AG10803 (cell line): Measurements from ENCODE around the gene LDLRAP1.
"Not testable (repeated sequence)": the region's sequence is repeated elsewhere in the genome, so short reads cannot be mapped to it uniquely, and the experiment has no call there.

Experiments used
- DNase-seq: peaks from one replicate; pipeline ENCODE4 v3.0.0; 2010; ENCODE audit warnings: low read depth
- H3K4me3 ChIP-seq: 2 replicates; pipeline ENCODE4 v1.5.1; 2011; ENCODE audit warnings: mild to moderate bottlenecking, low read length, control low read depth
- CTCF ChIP-seq: conservative IDR thresholded peaks from 2 replicates; pipeline ENCODE4 v1.5.1; 2011; ENCODE audit warnings: mild to moderate bottlenecking, low read length, control low read depth, inconsistent platforms

The LDLRAP1 gene

GRCh38 chr1:25599969-25600610 lies 56.7 kb downstream of the LDLRAP1 start:
- no peak for DNase-seq
- TF ChIP-seq CTCF, result no peak
- H3K4me3 ChIP-seq, result no peak overlapping the region

DNA sequence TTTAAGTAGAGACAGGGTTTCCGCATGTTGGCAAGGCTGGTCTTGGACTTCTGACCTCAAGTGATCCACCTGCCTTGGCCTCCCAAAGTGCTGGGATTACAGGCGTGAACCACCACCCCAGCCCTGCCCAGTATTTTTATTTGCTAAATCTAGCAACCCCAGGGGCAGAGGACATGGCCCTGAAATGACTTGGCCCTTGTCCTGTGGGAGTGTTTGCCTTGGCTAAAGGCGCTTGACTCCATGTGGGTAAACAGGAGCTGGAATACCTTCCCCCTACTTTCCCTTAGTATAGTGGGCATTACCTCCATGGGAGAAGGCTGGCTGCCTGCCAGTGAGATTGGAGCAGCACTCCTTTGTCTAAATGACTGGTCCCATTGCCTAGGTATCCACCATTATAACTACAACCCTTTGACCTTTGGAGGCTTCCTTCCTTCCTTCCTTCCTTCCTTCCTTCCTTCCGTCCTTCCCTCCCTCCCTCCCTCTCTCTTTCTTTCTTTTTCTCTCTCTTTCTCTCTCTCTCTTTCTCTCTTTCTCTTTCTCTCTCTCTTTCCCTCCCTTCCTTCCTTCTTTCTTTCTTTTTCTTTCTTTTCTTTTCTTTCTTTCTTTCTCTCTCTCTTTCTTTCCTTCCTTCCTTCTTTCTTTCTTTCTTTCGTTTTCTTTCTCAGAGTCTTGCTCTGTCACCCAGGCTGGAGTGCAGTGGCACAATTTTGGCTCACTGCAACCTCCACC lies 57.7 kb downstream of the LDLRAP1 start:
- not testable (repeated sequence) for H3K4me3 ChIP-seq, DNase-seq

GRCh38 chr1:25603779-25604538 lies 60.6 kb downstream of the LDLRAP1 start:
- not testable (repeated sequence) for DNase-seq, H3K4me3 ChIP-seq

- no peak for DNase-seq
- TF ChIP-seq CTCF, result no peak
- H3K4me3 ChIP-seq, result no peak overlapping the region
Measured at GRCh38 chr1:25607123-25607522, 63.7 kb downstream of the LDLRAP1 start.

DNA sequence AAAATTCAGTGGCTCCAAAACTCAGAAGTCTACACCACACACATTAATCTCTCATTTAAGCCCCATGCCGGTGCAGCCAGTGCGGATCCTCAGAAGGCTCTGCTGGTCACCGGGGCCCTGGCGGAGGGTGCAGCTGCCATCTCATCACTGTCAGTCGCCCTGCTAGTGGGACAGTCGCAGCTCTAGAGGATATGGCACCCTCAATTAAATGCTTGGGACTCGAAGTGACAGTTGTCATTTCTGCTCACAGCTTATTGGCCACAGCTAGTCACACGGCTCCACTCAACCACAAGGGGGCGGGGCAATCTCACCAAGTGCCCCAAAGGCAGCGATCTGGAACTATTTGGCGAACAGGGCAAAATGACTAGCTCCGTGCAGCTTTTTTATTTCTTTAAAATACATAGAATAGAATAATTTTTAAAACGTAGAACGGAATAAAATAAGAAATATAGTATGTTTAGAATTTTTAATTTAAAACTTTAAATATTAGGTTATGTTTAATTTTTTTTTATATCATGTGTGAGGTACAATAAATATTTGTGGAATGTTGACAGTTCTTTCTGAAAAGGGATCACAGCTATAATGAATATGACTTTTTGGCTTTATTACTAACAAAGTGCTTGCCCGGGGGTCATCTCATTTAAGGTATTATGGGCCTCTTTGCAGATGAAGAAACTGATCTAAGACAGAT lies 65.2 kb downstream of the LDLRAP1 start:
- H3K4me3 ChIP-seq, result no peak overlapping the region
- peak; percentile 65 for DNase-seq
- TF ChIP-seq CTCF, result peak; percentile 73

DNA sequence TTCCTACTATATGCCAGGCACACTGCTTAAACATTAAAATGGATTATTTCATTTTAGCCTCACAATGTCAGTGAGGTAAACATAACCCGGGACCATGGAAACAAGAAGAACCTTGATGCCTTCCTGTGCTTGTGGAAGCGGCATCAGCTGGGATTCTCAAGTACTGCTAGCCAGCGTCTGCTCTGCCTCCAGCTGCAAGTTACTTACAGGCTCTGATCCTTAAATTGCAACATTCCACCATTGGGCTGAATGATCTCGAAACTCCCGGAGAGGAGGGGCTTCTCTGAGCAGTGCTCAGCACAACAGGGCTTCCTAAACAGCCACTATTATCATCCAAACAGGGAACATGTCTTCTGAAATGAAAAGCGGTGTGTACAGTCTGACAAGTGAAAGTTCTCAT lies 66.5 kb downstream of the LDLRAP1 start:
- no peak overlapping the region for H3K4me3 ChIP-seq
- TF ChIP-seq CTCF, result no peak
- DNase-seq, result peak; percentile 43

DNA sequence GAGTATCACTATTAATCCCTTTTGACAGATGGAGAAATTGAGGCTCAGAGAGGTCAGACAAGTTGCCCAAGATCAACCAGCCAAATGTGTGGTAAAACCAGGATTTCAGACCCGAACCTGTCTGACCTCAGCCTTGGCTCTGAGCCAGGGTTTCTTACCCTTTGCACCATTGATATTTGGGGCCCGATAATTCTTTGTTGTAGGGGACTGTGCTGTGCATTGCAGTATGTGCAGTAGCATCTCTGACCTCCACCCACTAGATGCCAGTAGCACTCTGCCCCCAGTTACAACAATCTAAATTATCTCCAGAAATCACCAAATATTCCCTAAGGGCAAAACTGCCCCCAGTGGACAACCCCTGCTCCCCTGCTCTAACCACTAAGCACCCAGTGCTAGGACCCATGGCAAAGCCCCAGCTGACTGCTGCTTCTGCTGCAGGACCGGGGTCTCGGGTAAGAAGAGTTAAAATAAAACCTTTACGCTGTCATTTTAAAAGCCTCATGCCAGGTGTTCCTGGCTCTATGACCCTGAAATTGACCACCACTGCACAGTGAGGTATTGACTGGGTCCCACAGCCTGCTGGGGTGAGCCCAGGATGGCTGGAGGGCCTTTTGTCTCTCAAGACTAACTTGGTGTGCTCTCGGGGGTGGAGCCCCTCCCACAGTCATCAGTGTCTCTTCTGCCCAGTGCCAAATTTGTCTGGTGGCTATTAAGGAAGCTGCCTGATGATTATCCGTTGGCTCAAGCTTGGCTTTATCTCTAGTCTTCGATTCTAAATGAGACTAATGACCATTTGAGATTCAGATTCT lies 67.6 kb downstream of the LDLRAP1 start:
- TF ChIP-seq CTCF, result peak; percentile 67
- peak; percentile 25 for DNase-seq
- H3K4me3 ChIP-seq, result no peak overlapping the region
